Glutamatergic neuron (in vitro differentiated cells): ENCODE results near the gene HEXD. TPM values are rescaled to one million over a fixed set of nuclear protein-coding genes. Genes with fewer than 3 reads are reported as not detected.
A peak's percentile ranks its signal among the peaks of the same experiment; 100 is the strongest.

Experiments
- DNase-seq: peaks from one replicate; pipeline ENCODE4 v3.0.0; 2022
- H3K27ac Mint-ChIP-seq: one replicate; pipeline ENCODE4 v1.8.0; 2020; ENCODE audit warnings: mild to moderate bottlenecking, mixed read lengths, inconsistent platforms; ENCODE audit not compliant: unreplicated experiment
- H3K27me3 Mint-ChIP-seq: one replicate; pipeline ENCODE4 v1.8.0; 2020; ENCODE audit warnings: mild to moderate bottlenecking, moderate library complexity, mixed read lengths, inconsistent platforms; ENCODE audit not compliant: unreplicated experiment
- H3K36me3 Mint-ChIP-seq: one replicate; pipeline ENCODE4 v1.8.0; 2020; ENCODE audit warnings: mild to moderate bottlenecking, mixed read lengths, inconsistent platforms; ENCODE audit not compliant: unreplicated experiment
- H3K4me1 Mint-ChIP-seq: one replicate; pipeline ENCODE4 v1.8.0; 2020; ENCODE audit warnings: mild to moderate bottlenecking, low read depth, mixed read lengths, inconsistent platforms; ENCODE audit not compliant: unreplicated experiment
- H3K4me3 Mint-ChIP-seq: one replicate; pipeline ENCODE4 v1.8.0; 2020; ENCODE audit warnings: mild to moderate bottlenecking, mixed read lengths, inconsistent platforms; ENCODE audit not compliant: unreplicated experiment
- H3K9me3 Mint-ChIP-seq: one replicate; pipeline ENCODE4 v1.8.0; 2020; ENCODE audit warnings: mild to moderate bottlenecking, moderate library complexity, mixed read lengths, inconsistent platforms; ENCODE audit not compliant: unreplicated experiment
- total RNA-seq: library from RNA; stranded (reverse); fragmentation: NEBNext Ultra II Directional; extraction: Animal tissue kit (Norgen Biotek cat#: 25700); gene quantifications from one replicate; pipeline ENCODE4 v1.2.1, GENCODE V29; 2021; ENCODE audit not compliant: unreplicated experiment
- TF ChIP-seq, protein P1 (sequence below): fragments of 200-600 bp; sonication (generic); IDR thresholded peaks from one replicate; pipeline ENCODE4 v1.5.0; 2021; ENCODE audit not compliant: partially characterized antibody, unreplicated experiment

HEXD gene
- total RNA-seq, 1 donor from 2014 or later, result 58.7 TPM

DNA sequence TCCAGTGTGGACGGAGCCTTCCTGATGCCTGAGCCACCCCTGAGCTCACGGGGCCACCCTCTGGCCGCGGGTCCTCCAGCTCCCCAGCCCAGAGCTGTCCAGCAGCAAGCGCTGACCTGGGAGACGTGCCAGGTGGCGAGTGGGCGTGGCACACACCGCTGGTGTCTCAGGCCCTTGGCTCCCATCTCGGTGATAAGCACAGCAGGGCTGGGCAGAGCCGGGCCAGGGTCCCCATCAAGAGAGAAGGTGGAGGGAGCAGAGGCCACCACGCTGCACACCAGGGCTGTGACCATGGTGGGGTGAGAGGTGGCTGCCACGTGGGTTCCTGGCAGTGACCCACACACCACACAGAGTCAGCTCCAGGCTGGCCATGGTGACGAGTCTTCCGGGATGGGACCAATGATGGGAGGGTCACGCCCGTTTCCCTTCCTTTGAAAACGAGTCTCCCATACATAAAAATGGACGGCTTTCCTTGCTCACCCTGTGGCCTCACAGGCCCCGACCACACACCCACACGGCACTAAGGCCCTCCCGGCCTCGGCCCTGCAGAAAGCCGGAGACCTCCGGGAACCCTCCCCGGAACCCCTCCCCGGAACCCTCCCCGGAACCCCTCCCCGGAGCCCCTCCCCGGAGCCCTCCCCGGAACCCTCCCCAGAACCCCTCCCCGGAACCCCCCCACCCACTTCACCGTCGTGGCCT, 29.8 kb upstream of the HEXD start:
- TF ChIP-seq, protein P1, sequence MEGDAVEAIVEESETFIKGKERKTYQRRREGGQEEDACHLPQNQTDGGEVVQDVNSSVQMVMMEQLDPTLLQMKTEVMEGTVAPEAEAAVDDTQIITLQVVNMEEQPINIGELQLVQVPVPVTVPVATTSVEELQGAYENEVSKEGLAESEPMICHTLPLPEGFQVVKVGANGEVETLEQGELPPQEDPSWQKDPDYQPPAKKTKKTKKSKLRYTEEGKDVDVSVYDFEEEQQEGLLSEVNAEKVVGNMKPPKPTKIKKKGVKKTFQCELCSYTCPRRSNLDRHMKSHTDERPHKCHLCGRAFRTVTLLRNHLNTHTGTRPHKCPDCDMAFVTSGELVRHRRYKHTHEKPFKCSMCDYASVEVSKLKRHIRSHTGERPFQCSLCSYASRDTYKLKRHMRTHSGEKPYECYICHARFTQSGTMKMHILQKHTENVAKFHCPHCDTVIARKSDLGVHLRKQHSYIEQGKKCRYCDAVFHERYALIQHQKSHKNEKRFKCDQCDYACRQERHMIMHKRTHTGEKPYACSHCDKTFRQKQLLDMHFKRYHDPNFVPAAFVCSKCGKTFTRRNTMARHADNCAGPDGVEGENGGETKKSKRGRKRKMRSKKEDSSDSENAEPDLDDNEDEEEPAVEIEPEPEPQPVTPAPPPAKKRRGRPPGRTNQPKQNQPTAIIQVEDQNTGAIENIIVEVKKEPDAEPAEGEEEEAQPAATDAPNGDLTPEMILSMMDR, result no peak
- no peak for DNase-seq
- peaks cover 5% of the 10 kb centered on the region for H3K27me3 Mint-ChIP-seq
- no peak overlapping the region for H3K27ac Mint-ChIP-seq
- H3K4me1 Mint-ChIP-seq, result peaks cover 8% of the 10 kb centered on the region
- H3K36me3 Mint-ChIP-seq, result no peaks in the 10 kb centered on the region
- H3K9me3 Mint-ChIP-seq, result peaks cover 7% of the 10 kb centered on the region
- H3K4me3 Mint-ChIP-seq, result no peak overlapping the region

DNA sequence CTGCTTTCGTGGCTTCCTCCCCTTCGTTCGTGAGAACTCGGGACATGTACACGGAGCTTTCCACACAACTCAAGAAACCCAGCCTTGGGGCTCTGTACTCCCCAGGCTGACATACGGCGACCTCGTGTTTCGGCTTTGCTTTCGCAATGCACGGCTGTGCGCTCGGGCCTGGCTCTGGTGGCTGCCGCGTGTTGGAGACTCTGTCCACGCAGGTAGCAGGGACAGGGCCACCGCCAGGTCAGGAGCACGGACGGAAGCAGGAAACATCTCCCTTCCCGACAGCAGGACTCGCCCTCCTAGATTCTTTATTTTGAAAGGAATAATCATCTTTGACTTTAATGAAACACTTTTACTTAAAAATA, 29.2 kb upstream of the HEXD start:
- no peaks in the 10 kb centered on the region for H3K36me3 Mint-ChIP-seq
- peaks cover 5% of the 10 kb centered on the region for H3K27me3 Mint-ChIP-seq
- H3K4me1 Mint-ChIP-seq, result peaks cover 10% of the 10 kb centered on the region
- TF ChIP-seq, protein P1, result no peak
- DNase-seq, result no peak
- H3K9me3 Mint-ChIP-seq, result peaks cover 6% of the 10 kb centered on the region
- peak overlapping the region; percentile 11 for H3K4me3 Mint-ChIP-seq
- no peak overlapping the region for H3K27ac Mint-ChIP-seq

DNA sequence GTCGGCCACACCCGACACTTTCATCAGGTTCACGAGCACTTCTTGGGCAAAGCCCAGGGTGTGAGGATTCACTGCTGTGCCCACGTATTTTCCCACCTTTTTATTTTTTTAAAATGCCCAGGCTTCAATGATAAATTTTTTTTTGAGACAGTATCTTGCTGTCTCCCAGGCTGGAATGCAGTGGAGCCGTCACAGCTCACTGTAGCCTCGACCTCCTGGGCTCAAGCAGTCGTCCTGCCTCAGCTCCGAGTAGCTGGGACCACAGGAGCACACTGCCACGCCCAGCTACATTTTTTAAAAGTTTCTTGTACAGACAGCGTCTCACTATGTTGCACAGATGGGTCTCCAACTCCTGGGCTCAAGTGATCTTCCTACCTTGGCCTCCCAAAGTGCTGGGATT, 28.8 kb upstream of the HEXD start:
- peak overlapping the region; percentile 11 for H3K4me3 Mint-ChIP-seq
- no peak for DNase-seq
- H3K27me3 Mint-ChIP-seq, result peaks cover 5% of the 10 kb centered on the region
- TF ChIP-seq, protein P1, result no peak
- peaks cover 9% of the 10 kb centered on the region for H3K4me1 Mint-ChIP-seq
- no peaks in the 10 kb centered on the region for H3K36me3 Mint-ChIP-seq
- no peak overlapping the region for H3K27ac Mint-ChIP-seq
- peaks cover 6% of the 10 kb centered on the region for H3K9me3 Mint-ChIP-seq

DNA sequence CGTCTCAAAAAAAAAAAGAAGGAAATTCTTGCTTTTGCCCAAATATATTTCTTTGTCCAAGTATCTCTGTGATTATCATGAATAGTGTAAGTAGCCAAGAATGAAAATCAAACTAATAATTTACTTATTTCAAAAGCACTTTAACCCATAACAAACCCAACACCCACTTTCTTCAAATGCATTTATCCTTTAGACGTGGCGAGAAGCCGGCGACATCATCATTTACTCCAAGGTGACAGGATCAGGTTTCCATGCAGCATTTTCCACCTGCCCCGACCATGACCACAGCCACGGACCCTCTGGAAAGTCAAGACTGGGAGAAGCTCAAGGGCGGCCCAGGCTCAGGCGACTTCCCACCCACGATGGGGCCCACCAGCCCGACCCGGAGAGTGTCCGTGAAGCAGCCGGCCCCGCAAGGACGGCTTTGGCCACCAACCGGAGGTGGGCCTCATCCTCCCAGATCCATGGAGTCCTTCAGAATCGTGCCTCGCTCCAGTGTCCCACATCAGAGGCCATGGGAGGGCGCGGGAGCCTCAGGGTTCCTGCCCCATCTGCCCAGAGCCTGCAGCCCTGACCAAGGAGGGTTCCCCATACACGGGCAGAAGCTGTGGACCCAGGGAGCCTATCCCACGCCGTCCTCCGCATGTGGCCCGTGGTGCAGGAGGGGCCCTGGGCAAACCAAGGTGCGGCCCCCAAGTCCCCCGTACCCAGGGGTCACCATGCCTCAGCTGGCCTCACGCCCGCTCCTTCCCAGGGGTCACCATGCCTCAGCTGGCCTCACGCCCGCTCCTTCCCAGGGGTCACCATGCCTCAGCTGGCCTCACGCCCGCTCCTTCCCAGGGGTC, 27.9 kb upstream of the HEXD start:
- Mint-ChIP-seq H3K36me3 (no peaks in the 10 kb centered on the region), H3K27ac (no peak overlapping the region), H3K4me3 (no peak overlapping the region), H3K27me3 (peaks cover 5% of the 10 kb centered on the region), H3K9me3 (peaks cover 3% of the 10 kb centered on the region), H3K4me1 (peaks cover 9% of the 10 kb centered on the region)
- no peak for DNase-seq
- TF ChIP-seq, protein P1, result no peak
